SK-MEL-5 (cell line): ENCODE measurements around the gene GNAL. TPM values are rescaled to one million over a fixed set of nuclear protein-coding genes. Genes with fewer than 3 reads are reported as not detected.
"Not testable (repeated sequence)": the region's sequence is repeated elsewhere in the genome, so short reads cannot be mapped to it uniquely, and the experiment has no call there.

ENCODE experiments used
- DNase-seq: peaks from one replicate; pipeline ENCODE4 v3.0.0-alpha.2; 2016; ENCODE audit warnings: low read depth, low spot score
- in situ Hi-C: cut with HindIII; loops from 2 replicates; pipeline ENCODE4 v1.10.0; 2016; ENCODE audit warnings: low sequenced_read_pairs, high pct_unique_total_duplicates, low pct_unique_long_range_greater_than_20kb
- polyA plus RNA-seq, 2 experiments: library from polyadenylated mRNA; depleted of rRNA; stranded (reverse); fragments of >200 nt; gene quantifications; 2 replicates each; pipeline ENCODE4 v1.2.3, GENCODE V29; 2015
- total RNA-seq: library from RNA; depleted of rRNA; stranded (reverse); fragments of >200 nt; shearing (Covaris generic); gene quantifications from 2 replicates; pipeline ENCODE4 v1.2.3, GENCODE V29; 2014; rRNA removed

Gene GNAL
- 18.8 and 27.4 TPM in 2 replicates for total RNA-seq
- 11.9 and 14.6 TPM in 2 replicates for polyA plus RNA-seq (2015; cell fraction: cytosol; rRNA removed)
- polyA plus RNA-seq (2015; cell fraction: nucleus; rRNA removed) = 7.3 and 14.3 TPM in 2 replicates

DNA sequence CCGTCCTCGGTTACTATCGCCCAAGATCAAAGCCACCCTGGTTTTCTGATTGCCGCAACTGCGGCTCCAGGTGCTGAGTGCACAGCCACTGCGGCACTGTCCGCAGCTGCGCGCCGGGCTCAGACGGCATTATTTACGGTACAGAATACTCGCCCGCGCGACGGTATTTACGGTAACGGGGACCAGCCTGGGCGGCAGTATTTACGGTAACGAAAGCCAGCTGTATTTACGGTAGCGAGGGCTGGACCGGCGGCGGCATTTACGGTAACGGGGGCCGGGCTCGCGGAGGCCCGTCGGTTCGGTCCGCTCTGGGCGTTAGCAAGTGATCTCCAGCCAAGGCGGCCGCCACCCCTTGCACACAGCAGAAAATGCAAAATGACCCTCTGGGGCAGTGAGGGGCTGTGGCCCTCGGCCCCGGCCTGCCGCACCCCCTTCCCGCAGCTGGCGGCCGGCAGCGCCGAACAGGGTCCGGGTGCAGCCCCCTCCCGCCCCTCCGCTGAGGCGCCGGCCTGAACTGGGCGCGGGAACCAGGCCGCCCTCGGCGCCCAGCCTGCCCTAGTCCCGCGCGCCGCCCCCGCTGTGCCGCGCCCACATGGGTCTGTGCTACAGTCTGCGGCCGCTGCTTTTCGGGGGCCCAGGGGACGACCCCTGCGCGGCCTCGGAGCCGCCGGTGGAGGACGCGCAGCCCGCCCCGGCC is at the start of gene GNAL:
TSS of gene GNAL (plus strand) at position 293 of the 697 bp plus-strand sequence. CDS start at position 593, 300 bp downstream.
- peak; percentile 78 for DNase-seq
- in situ Hi-C loops = no loop called here

- DNase-seq, in situ Hi-C loops: not testable (repeated sequence)
Measured at GRCh38 chr18:11647310-11647709, 41.8 kb upstream of the GNAL start.

GRCh38 chr18:11647804-11648203 is 41.3 kb upstream of the GNAL start:
- DNase-seq, in situ Hi-C loops: not testable (repeated sequence)

DNA sequence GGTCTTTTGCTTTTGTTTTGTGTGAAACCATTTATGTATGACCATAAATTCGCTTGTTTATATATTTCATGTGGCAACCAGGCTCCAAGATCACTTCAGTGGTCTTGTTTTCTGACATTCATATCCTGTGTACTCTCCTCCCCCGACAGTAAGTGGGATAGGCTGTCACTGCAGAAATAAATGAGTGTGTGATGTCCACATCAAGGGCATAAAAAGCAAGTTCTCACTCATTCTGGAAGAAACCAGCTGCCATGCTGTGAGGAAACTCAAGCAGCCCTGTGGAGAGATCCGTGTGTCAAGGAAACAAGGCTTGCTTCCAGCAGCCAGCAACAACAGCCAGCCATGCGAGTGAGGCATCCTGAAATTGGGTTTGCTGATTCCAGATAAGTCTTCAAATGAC is 39.2 kb upstream of the GNAL start:
- in situ Hi-C loops = no loop called here

GRCh38 chr18:11651899-11652298 is 37.2 kb upstream of the GNAL start:
- in situ Hi-C loops = no loop called here
- no peak for DNase-seq

More for the DNA sequence above, 39.2 kb upstream of the GNAL start:
- DNase-seq = no peak

DNA sequence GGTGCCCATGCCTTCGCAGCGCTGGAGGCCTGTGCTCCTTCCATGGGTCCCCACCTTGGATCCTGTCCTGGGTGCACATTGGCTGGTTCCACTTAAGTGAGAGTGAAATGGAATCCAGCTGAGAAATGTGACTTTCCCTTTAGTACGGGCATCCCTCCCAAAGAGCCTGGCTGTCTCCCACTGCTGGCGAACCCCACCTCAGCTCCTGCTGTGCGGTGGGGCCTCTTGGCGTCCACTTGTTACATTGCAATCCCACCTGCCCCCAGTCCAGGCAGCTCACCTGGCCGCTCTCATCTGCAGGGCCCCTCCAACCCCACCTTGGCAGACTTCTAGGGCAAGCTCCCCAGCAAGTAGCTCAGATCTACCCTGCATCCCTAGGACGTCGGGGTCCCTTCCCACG is 35.5 kb upstream of the GNAL start:
- no peak for DNase-seq
- in situ Hi-C loops = no loop called here

GRCh38 chr18:11654736-11655605 is 34.1 kb upstream of the GNAL start:
- in situ Hi-C loops = no loop called here
- DNase-seq = peak; percentile 55

- in situ Hi-C loops = no loop called here
- DNase-seq = no peak
Measured at GRCh38 chr18:11655606-11655932, 33.5 kb upstream of the GNAL start.

DNA sequence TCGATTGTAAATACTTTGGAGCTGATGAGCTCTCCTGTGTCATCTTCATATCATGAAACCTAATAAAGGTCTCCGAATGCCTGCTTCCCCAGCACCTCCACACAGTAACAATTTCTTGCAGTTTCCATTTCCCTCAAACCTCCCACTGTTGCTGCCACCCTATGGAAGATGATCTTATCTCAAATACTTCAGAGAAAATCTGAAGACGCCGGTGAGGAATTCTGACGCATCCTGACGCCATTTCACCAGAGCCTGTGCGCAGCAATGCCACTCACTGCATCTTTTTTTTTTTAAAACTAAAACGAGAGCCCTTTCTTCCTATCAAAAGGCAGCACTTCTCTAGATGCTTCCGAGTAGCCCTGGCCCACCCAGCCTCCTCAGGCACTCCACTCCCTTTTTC is 31.9 kb upstream of the GNAL start:
- no peak for DNase-seq
- in situ Hi-C loops = no loop called here

DNA sequence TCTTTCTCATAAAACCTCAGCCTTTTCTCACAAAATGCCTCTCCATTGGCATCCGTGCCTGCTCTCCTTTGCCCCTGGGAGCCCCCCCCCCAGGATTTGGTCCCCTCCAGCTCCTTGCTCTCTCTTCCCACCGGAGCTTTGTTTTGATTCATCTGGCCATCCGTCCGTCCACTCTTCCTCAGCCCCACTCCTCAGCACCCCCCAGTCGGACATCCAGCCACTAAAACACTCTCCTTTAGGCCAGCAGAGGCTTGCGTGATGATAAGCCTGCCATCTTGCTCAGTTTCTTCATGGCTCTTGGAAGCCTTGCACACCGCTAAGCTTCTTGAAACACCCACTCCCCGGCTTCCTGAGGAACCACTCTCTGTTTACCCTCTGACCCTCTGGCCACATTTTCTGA is 31.5 kb upstream of the GNAL start:
- in situ Hi-C loops = no loop called here
- no peak for DNase-seq

DNA sequence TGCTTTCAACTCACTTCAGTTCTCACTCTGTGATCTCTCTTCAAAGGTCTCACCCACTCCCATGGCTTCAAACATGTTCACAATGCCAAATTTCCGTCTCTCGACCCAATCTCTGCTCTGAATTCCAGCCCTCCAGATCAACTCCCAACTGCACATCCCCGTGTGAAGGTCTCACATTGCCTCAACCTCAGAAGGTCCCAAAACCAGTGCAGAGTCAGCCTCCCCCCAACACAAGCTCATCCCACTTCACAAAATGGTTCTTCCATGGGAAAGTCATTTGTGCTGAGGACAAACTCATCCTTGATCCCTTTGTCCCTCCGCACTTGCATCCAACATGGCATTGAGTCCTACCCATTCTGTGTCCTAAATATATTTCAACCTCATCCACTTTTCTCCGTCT is 31.0 kb upstream of the GNAL start:
- no peak for DNase-seq
- in situ Hi-C loops = no loop called here

- in situ Hi-C loops = no loop called here
- no peak for DNase-seq
Measured at GRCh38 chr18:11658989-11659388, 30.1 kb upstream of the GNAL start.

DNA sequence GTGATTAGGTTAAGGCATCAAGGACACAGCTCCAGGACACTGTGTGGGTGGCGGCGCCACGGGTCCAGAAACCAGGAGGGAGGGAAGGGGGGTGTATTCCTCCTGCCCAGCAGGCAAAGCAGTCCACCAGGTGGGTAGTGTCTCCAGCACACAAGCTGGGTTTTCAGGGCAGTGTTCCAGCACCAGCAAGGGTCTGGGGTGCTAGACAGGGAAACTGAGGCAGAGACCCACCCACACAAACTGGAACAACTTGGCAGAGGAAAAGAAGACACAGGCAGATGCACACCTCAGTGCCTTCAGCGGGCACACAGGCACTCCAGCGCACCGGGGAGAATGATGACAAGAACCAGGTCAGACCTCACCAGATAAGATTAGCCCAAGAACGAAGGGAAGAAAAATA is 28.4 kb upstream of the GNAL start:
- in situ Hi-C loops = no loop called here
- DNase-seq = no peak

- DNase-seq = no peak
- in situ Hi-C loops = no loop called here
Measured at GRCh38 chr18:11661430-11661829, 27.6 kb upstream of the GNAL start.

GRCh38 chr18:11663439-11664029 is 25.5 kb upstream of the GNAL start:
- DNase-seq = no peak
- in situ Hi-C loops = no loop called here

DNA sequence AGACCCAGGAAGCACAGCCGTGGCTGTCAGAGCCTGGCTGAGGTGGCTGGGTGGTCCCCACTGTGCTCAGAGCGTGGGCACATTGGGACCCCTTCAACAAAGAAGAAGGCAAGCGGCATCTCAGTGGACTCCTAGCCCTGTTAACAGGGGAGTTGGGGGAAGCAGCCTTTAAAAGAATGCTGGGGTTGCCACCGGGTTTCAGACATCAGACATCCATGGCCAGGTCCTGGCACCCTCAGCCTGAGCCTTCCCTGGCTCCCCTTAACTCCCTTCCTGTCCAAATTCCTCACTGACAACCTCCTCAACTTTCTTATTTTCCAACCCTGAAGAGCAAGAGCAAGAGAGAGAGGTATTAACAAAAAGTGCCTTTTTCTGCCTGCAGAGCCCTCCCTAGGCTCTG is 24.8 kb upstream of the GNAL start:
- DNase-seq = no peak
- in situ Hi-C loops = no loop called here

- DNase-seq = no peak
- in situ Hi-C loops = no loop called here
Measured at GRCh38 chr18:11665146-11665545, 23.9 kb upstream of the GNAL start.

- in situ Hi-C loops = no loop called here
- DNase-seq = no peak
Measured at GRCh38 chr18:11665587-11665986, 23.5 kb upstream of the GNAL start.
